Endothelial cell of umbilical vein (primary cell): ENCODE results near the gene CAMTA1. TPM values are rescaled to one million over a fixed set of nuclear protein-coding genes. Genes with fewer than 3 reads are reported as not detected.

Experiments
- BruUV-seq: library from RNA; stranded (reverse); fragments of 400-500 nt; replicated peaks from 2 replicates; lab custom pipeline; 2021; lab: Mats Ljungman, UMichigan
- CTCF ChIA-PET: fragments of 300-600, 350-600 bp; sonication (Branson Sonifier 250); formaldehyde crosslinking; loops from one replicate; lab custom pipeline; 2021; ENCODE audit warnings: antibody characterized with exemption, inconsistent platforms; lab: Charles Lee
- POLR2A ChIA-PET: fragments of 300-600, 350-600 bp; sonication (Branson Sonifier 250); formaldehyde crosslinking; loops from one replicate; lab custom pipeline; 2021; ENCODE audit warnings: antibody characterized with exemption, inconsistent platforms; lab: Charles Lee
- DNase-seq: peaks from one replicate; pipeline ENCODE4 v3.0.0-alpha.2; 2011; ENCODE audit warnings: low read depth, low spot score
- FAIRE-seq: peaks from 2 replicates; lab custom pipeline; 2011; peaks lifted over from hg19 to GRCh38; lab: Jason Lieb, UNC
- H2AFZ ChIP-seq: 2 replicates; pipeline ENCODE4 v1.6.0; 2012; ENCODE audit warnings: low read depth, low read length, control low read depth, inconsistent platforms
- H3K27ac ChIP-seq: 2 replicates; pipeline ENCODE4 v1.5.1; 2011; ENCODE audit warnings: low read depth, mild to moderate bottlenecking, control low read depth, low read length, moderate library complexity; ENCODE audit not compliant: insufficient read depth
- H3K27me3 ChIP-seq, 2 experiments: 2 replicates each; pipeline versions ENCODE4 v1.6.0 to v1.6.1; 2011; ENCODE audit warnings: low read length in 2 of 2, mixed read lengths in 1 of 2; ENCODE audit not compliant: control insufficient read depth in 2 of 2, insufficient read depth in 2 of 2
- H3K36me3 ChIP-seq, 2 experiments: 2 replicates in 1 of 2; 3 replicates in 1 of 2; pipeline ENCODE4 v1.5.1; 2011; ENCODE audit warnings: low read length in 2 of 2, mild to moderate bottlenecking in 1 of 2, moderate library complexity in 1 of 2; ENCODE audit not compliant: control insufficient read depth in 2 of 2, insufficient read depth in 2 of 2; ENCODE audit errors: extremely low read depth in 1 of 2
- H3K4me1 ChIP-seq: 3 replicates; pipeline ENCODE4 v1.5.1; 2011; ENCODE audit warnings: mild to moderate bottlenecking, low read length; ENCODE audit not compliant: control insufficient read depth, insufficient read depth; ENCODE audit errors: extremely low read depth
- H3K4me2 ChIP-seq: 2 replicates; pipeline ENCODE4 v1.6.1; 2011; ENCODE audit warnings: low read length, control low read depth, mixed read lengths; ENCODE audit not compliant: insufficient read depth
- H3K4me3 ChIP-seq, 3 experiments: fragments of 200-600 bp in 1 of 3; sonication (generic), shearing (Covaris generic) in 1 of 3; replicated peaks in 1 of 3; 2 replicates each; pipeline ENCODE4 v1.5.1; 2011 to 2016; ENCODE audit warnings: control low read depth in 3 of 3, low read length in 3 of 3, mild to moderate bottlenecking in 2 of 3, inconsistent platforms in 1 of 3, low read depth in 1 of 3, moderate library complexity in 1 of 3; ENCODE audit not compliant: insufficient read depth in 1 of 3
- H3K79me2 ChIP-seq: 2 replicates; pipeline ENCODE4 v1.6.0; 2012; ENCODE audit warnings: low read length, inconsistent platforms; ENCODE audit not compliant: control insufficient read depth, insufficient read depth
- H3K9ac ChIP-seq: replicated peaks from 2 replicates; pipeline ENCODE3; 2011; ENCODE audit warnings: low read length, control low read depth; ENCODE audit not compliant: insufficient read depth; ENCODE audit errors: extremely low read depth
- H3K9me1 ChIP-seq: replicated peaks from 3 replicates; pipeline ENCODE4 v1.6.0; 2011; ENCODE audit warnings: mild to moderate bottlenecking, low read length; ENCODE audit not compliant: control insufficient read depth, insufficient read depth; ENCODE audit errors: extremely low read depth
- H3K9me3 ChIP-seq: replicated peaks from 2 replicates; pipeline ENCODE4 v1.5.1; 2012; ENCODE audit warnings: low read length, inconsistent platforms; ENCODE audit not compliant: control insufficient read depth, insufficient read depth
- H4K20me1 ChIP-seq: replicated peaks from 2 replicates; pipeline ENCODE3; 2011; ENCODE audit warnings: mild to moderate bottlenecking, low read length; ENCODE audit not compliant: control insufficient read depth, insufficient read depth; ENCODE audit errors: extremely low read depth
- CTCF ChIP-seq, 2 donors: IDR thresholded peaks; 1 replicate in 1 of 2; 2 replicates in 1 of 2; pipeline ENCODE4 v1.5.1; 2011; ENCODE audit warnings: low read length in 2 of 2, mild to moderate bottlenecking in 2 of 2, moderate library complexity in 2 of 2, control low read depth in 1 of 2, inconsistent platforms in 1 of 2, low read depth in 1 of 2; ENCODE audit not compliant: insufficient read depth in 1 of 2; ENCODE audit errors: extremely low read depth in 1 of 2
- FOS ChIP-seq: IDR thresholded peaks from 2 replicates; pipeline ENCODE4 v1.6.1; 2011; ENCODE audit warnings: mild to moderate bottlenecking, low read length, moderate library complexity, borderline replicate concordance; ENCODE audit not compliant: insufficient read depth
- GATA2 ChIP-seq: IDR thresholded peaks from 2 replicates; pipeline ENCODE4 v1.7.0; 2011; ENCODE audit warnings: low read depth, mild to moderate bottlenecking, moderate library complexity, mixed read lengths, low read length; ENCODE audit not compliant: insufficient read length, insufficient read depth
- MYC ChIP-seq: IDR thresholded peaks from one replicate; pipeline ENCODE4 v1.6.1; 2011; ENCODE audit warnings: mild to moderate bottlenecking, low read depth, low read length
- POLR2A ChIP-seq: IDR thresholded peaks from 2 replicates; pipeline ENCODE4 v1.6.1; 2012; ENCODE audit warnings: low read depth, mild to moderate bottlenecking, control low read depth, low read length
- POLR2AphosphoS5 ChIP-seq: IDR thresholded peaks from 2 replicates; pipeline ENCODE4 v1.6.1; 2012; ENCODE audit warnings: low read depth, mild to moderate bottlenecking, control low read depth, low read length, moderate library complexity; ENCODE audit not compliant: insufficient read depth
- dilution Hi-C: fragments of 300-500 bp; cut with MboI; formaldehyde crosslinking; loops from one replicate; pipeline ENCODE4 v1.15.0; 2019; ENCODE audit warnings: low sequenced_read_pairs; ENCODE audit not compliant: extremely low pct_ligation_motif_present
- intact Hi-C: fragments of 100-400 bp; cut with micrococcal nuclease; formaldehyde crosslinking; loops from one replicate; pipeline ENCODE4 v1.10.0; 2022
- polyA plus RNA-seq, 4 experiments: library from polyadenylated mRNA; depleted of rRNA in 3 of 4; stranded (reverse) in 3 of 4; unstranded in 1 of 4; fragments of >200 nt; gene quantifications; 2 replicates each; pipeline versions ENCODE4 v1.2.1 to v1.2.3, GENCODE V29; 2011 to 2012; ENCODE audit warnings: missing spikeins in 1 of 4
- total RNA-seq: library from RNA; stranded (reverse); gene quantifications from 2 replicates; pipeline ENCODE4 v1.2.3, GENCODE V29; 2021

CAMTA1 gene
- total and polyA plus RNA-seq, 2 donors (not counting 3 experiments of a cell fraction or from before 2014, with no cell fraction given), result 50.8 to 92.7 TPM

- CTCF ChIA-PET, result no interaction called here
Observed at GRCh38 chr1:7358425-7358824, 573.2 kb downstream of the CAMTA1 start.

More at GRCh38 chr1:7358425-7358824, 573.2 kb downstream of the CAMTA1 start:
- Histone ChIP-seq H3K9me3 (no peaks in the 10 kb centered on the region), H3K9me1 (no peaks in the 10 kb centered on the region), H3K4me2 (no peak overlapping the region), H3K9ac (no peak overlapping the region), H3K4me3 (no peak overlapping the region), H4K20me1 (no peaks in the 10 kb centered on the region), H3K27ac (no peak overlapping the region), H3K27me3 (no peaks in the 10 kb centered on the region), H3K36me3 (no peaks in the 10 kb centered on the region), H3K4me1 (no peaks in the 10 kb centered on the region), H2AFZ (no peak overlapping the region), H3K79me2 (no peaks in the 10 kb centered on the region)
- intact Hi-C loops (no loop called here), dilution Hi-C loops (no loop called here)
- BruUV-seq, result no TSS peak
- TF ChIP-seq CTCF (IDR thresholded peaks at IDR 0.05; ENCODE audit: extremely low read depth in 1 of 2, insufficient read depth in 1 of 2, low read depth in 1 of 2, low read length in 2 of 2), result no peak
- TF ChIP-seq FOS, result no peak
- no peak for TF ChIP-seq GATA2
- no peak for TF ChIP-seq MYC
- no peak for TF ChIP-seq POLR2A
- no peak for TF ChIP-seq POLR2AphosphoS5
- POLR2A ChIA-PET, result no interaction called here
- no peak for FAIRE-seq
- no peak for DNase-seq
